Sigmoid colon (tissue), 7 donors: ENCODE results near the gene DENND1B. TPM values are rescaled to one million over a fixed set of nuclear protein-coding genes. Genes with fewer than 3 reads are reported as not detected.
"Not testable (repeated sequence)": the region's sequence is repeated elsewhere in the genome, so short reads cannot be mapped to it uniquely, and the experiment has no call there.

Experiments
- DNase-seq: peaks from one replicate; pipeline ENCODE4 v3.0.0-alpha.2; 2019
- H3K27ac ChIP-seq, 4 donors: fragments of 200-600 bp; sonication (generic); one replicate each; pipeline ENCODE4 v1.5.1; 2016 to 2019; ENCODE audit warnings: mild to moderate bottlenecking in 1 of 4
- H3K27me3 ChIP-seq, 3 donors: fragments of 200-600 bp; sonication (generic); one replicate each; pipeline ENCODE4 v1.5.1; 2019; ENCODE audit warnings: mild to moderate bottlenecking in 1 of 3
- H3K36me3 ChIP-seq, 4 donors: fragments of 200-600 bp; sonication (generic); one replicate each; pipeline ENCODE4 v1.5.1; 2016 to 2019
- H3K4me1 ChIP-seq, 4 donors: fragments of 200-600 bp; sonication (generic); one replicate each; pipeline ENCODE4 v1.5.1; 2017 to 2019
- H3K4me3 ChIP-seq, 4 donors: fragments of 200-600 bp; sonication (generic); one replicate each; pipeline ENCODE4 v1.5.1; 2017 to 2019; ENCODE audit warnings: mild to moderate bottlenecking in 2 of 4, moderate library complexity in 1 of 4
- H3K9me3 ChIP-seq, 4 donors: fragments of 200-600 bp in 3 of 4; sonication (generic) in 3 of 4; one replicate each; pipeline versions ENCODE4 v1.5.1 to v1.6.1; 2013 to 2019
- CTCF ChIP-seq, 4 experiments: fragments of 450-650 bp in 3 of 4; fragments of 200-600 bp in 1 of 4; IDR thresholded peaks; one replicate each; pipeline ENCODE4 v1.5.1; 2016 to 2019; ENCODE audit warnings: antibody characterized with exemption in 4 of 4, mild to moderate bottlenecking in 3 of 4, moderate library complexity in 2 of 4
- EP300 ChIP-seq, 4 donors: sonication (generic); formaldehyde crosslinking; IDR thresholded peaks; one replicate each; pipeline ENCODE4 v1.6.1; 2017; ENCODE audit warnings: antibody characterized with exemption in 4 of 4
- POLR2A ChIP-seq, 2 donors: fragments of 450-650 bp; IDR thresholded peaks; one replicate each; pipeline ENCODE4 v1.6.1; 2016; ENCODE audit warnings: antibody characterized with exemption in 2 of 2, mild to moderate bottlenecking in 2 of 2, moderate library complexity in 2 of 2
- POLR2AphosphoS5 ChIP-seq, 4 donors: sonication (generic); formaldehyde crosslinking; IDR thresholded peaks; one replicate each; pipeline ENCODE4 v1.6.1; 2017; ENCODE audit warnings: antibody characterized with exemption in 4 of 4
- WGBS, 2 donors: extraction: QIAGEN DNeasy Blood & Tissue Kit; methylation state at CpG; one replicate each; pipeline ENCODE4 v1.1.7; 2013; 5-methylcytosine and 5-hydroxymethylcytosine counted together
- intact Hi-C: fragments of 100-400 bp; cut with DNase I; formaldehyde crosslinking; loops from one replicate; pipeline ENCODE4 v1.15.1; 2023
- polyA plus RNA-seq, 3 donors: library from polyadenylated mRNA; stranded (reverse); fragments of 200-250 nt; gene quantifications; one replicate each; pipeline ENCODE4 v1.2.3, GENCODE V29; 2013
- total RNA-seq, 4 donors: library from RNA; depleted of rRNA; stranded (reverse); fragments of >200 nt; gene quantifications; one replicate each; pipeline ENCODE4 v1.1.0, GENCODE V29; 2016
- donor health status: healthy with polysubstance abuse.
- donor health status: Bipolar disorder and iron deficiency.
- donor health status: healthy.

DENND1B gene
- total and polyA plus RNA-seq, 7 donors: 6.6 to 16.8 (median 9.5) TPM

GRCh38 chr1:197590687-197591086, 184.6 kb downstream of the DENND1B start:
- Histone ChIP-seq H3K27me3 (no peaks in the 10 kb centered on the region), H3K36me3 (peaks cover 0 to 8% (median 0%) of the 10 kb centered on the region in 4 donors), H3K9me3 (no peaks in the 10 kb centered on the region), H3K4me1 (no peaks in the 10 kb centered on the region), H3K27ac (no peak overlapping the region), H3K4me3 (no peak overlapping the region)
- DNase-seq: no peak
- TF ChIP-seq POLR2A (IDR thresholded peaks at IDR 0.05) (no peak), CTCF (IDR thresholded peaks at IDR 0.05) (no peak), POLR2AphosphoS5 (IDR thresholded peaks at IDR 0.05) (no peak), EP300 (IDR thresholded peaks at IDR 0.05) (no peak)
- intact Hi-C loops: no loop called here
- WGBS, 2 donors: 60 to 85% methylated on average over 2 of the region's 2 CpGs

GRCh38 chr1:197585809-197586208, 189.5 kb downstream of the DENND1B start:
- Histone ChIP-seq H3K27me3 (no peaks in the 10 kb centered on the region), H3K4me3 (no peak overlapping the region), H3K27ac (no peak overlapping the region), H3K36me3 (peaks cover 0 to 11% (median 0%) of the 10 kb centered on the region in 4 donors), H3K9me3 (no peaks in the 10 kb centered on the region), H3K4me1 (no peaks in the 10 kb centered on the region)
- 93 to 94% methylated on average over 1 of the region's 1 CpG for WGBS, 2 donors
- TF ChIP-seq EP300 (IDR thresholded peaks at IDR 0.05) (no peak), POLR2A (IDR thresholded peaks at IDR 0.05) (no peak), POLR2AphosphoS5 (IDR thresholded peaks at IDR 0.05) (no peak), CTCF (IDR thresholded peaks at IDR 0.05) (no peak)
- DNase-seq: no peak
- intact Hi-C loops: no loop called here

DNA sequence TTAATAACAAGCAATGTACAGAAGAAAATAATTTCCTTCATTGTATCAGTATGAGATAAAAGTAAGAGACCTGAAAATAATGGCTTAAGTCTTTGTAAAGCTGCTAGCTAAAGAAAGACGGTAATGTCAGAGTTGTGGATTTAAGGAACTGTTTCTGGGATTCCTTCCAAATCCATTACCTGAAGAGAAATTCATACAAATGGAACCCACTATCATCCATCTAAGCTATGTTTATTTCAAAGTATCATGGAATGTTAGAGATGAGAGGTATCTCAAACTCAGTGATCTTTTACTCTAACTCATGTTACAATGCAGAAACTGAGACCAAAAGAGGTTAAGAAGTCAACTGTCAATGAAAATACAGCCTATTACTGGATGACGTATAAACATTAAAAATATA, 197.7 kb downstream of the DENND1B start:
- intact Hi-C loops: no loop called here
- 96 to 97% methylated on average over 2 of the region's 2 CpGs for WGBS, 2 donors

GRCh38 chr1:197575531-197575930, 199.7 kb downstream of the DENND1B start:
- H3K27me3 ChIP-seq, intact Hi-C loops, H3K4me3 ChIP-seq, H3K4me1 ChIP-seq, DNase-seq, H3K9me3 ChIP-seq, H3K27ac ChIP-seq: not testable (repeated sequence)
- H3K36me3 ChIP-seq: peaks cover 0 to 23% (median 2%) of the 10 kb centered on the region in 4 donors
- WGBS, 2 donors: 97 to 99% methylated on average over 4 of the region's 4 CpGs

More for the DNA sequence above, 197.7 kb downstream of the DENND1B start:
- Histone ChIP-seq H3K27ac (no peak overlapping the region), H3K9me3 (peaks cover 0 to 3% (median 0%) of the 10 kb centered on the region in 4 donors), H3K4me3 (no peak overlapping the region), H3K4me1 (no peaks in the 10 kb centered on the region), H3K36me3 (peaks cover 0 to 13% (median 0%) of the 10 kb centered on the region in 4 donors), H3K27me3 (no peaks in the 10 kb centered on the region)
- DNase-seq: no peak
- TF ChIP-seq POLR2A (IDR thresholded peaks at IDR 0.05) (no peak), CTCF (IDR thresholded peaks at IDR 0.05) (no peak), POLR2AphosphoS5 (IDR thresholded peaks at IDR 0.05) (no peak), EP300 (IDR thresholded peaks at IDR 0.05) (no peak)

- 93 to 97% methylated on average over 10 of the region's 10 CpGs for WGBS, 2 donors
- no peak for TF ChIP-seq CTCF (IDR thresholded peaks at IDR 0.05)
- no peak for TF ChIP-seq POLR2AphosphoS5 (IDR thresholded peaks at IDR 0.05)
- no peak for TF ChIP-seq EP300 (IDR thresholded peaks at IDR 0.05)
- no peak for TF ChIP-seq POLR2A (IDR thresholded peaks at IDR 0.05)
- H3K9me3 ChIP-seq: peaks cover 0 to 4% (median 2%) of the 10 kb centered on the region in 4 donors
- H3K4me3 ChIP-seq: no peak overlapping the region
- peak; percentile 37 for DNase-seq
- H3K36me3 ChIP-seq: peaks cover 0 to 18% (median 2%) of the 10 kb centered on the region in 4 donors
- no peak overlapping the region for H3K27ac ChIP-seq
- H3K27me3 ChIP-seq: no peaks in the 10 kb centered on the region
- H3K4me1 ChIP-seq: no peaks in the 10 kb centered on the region
- intact Hi-C loops: no loop called here
Measured at GRCh38 chr1:197572169-197572568, 203.1 kb downstream of the DENND1B start.
